Right lobe of liver (tissue), 4 donors: ENCODE results near the gene NRDC.

Source experiments
- CTCF ChIP-seq, 4 donors: fragments of 200-600 bp in 3 of 4; fragments of 450-650 bp in 1 of 4; IDR thresholded peaks; one replicate each; pipeline versions ENCODE4 v1.5.1 to v1.8.0; 2016 to 2022; ENCODE audit warnings: antibody characterized with exemption in 4 of 4, mild to moderate bottlenecking in 2 of 4
- POLR2A ChIP-seq: fragments of 450-650 bp; IDR thresholded peaks from one replicate; pipeline ENCODE4 v1.6.1; 2017; ENCODE audit warnings: antibody characterized with exemption, mild to moderate bottlenecking
- donor health status: DM: no; HTN: no; CAD: no.
- donor health status: DM: no; HTN: no; CAD: no.
- donor health status: DM: no; HTN: yes; CAD: no.

GRCh38 chr1:51819810-51820209, 58.7 kb downstream of the NRDC start:
- TF ChIP-seq CTCF (IDR thresholded peaks at IDR 0.05) (no peak), POLR2A (no peak)
